HCT116 (cell line): Measurements from ENCODE around the gene HERPUD1. TPM values are rescaled to one million over a fixed set of nuclear protein-coding genes. Genes with fewer than 3 reads are reported as not detected.

Experiments
- ATAC-seq: fragments of 200-7000 bp; cut with Tn5 transposase; 2 replicates; pipeline ENCODE4 v1.9.1; 2020; ENCODE audit warnings: mild to moderate bottlenecking, moderate library complexity
- BruUV-seq: library from RNA; stranded (reverse); fragments of 400-500 nt; replicated peaks from 2 replicates; lab custom pipeline; 2021; lab: Mats Ljungman, UMichigan
- CTCF ChIA-PET: fragments of 300-600 bp; sonication (Branson Sonifier 250); formaldehyde crosslinking; loops from one replicate; lab custom pipeline; 2021; ENCODE audit warnings: antibody characterized with exemption; lab: Charles Lee
- POLR2A ChIA-PET: fragments of 300-600, 350-600 bp; sonication (Branson Sonifier 250); formaldehyde crosslinking; loops from one replicate; lab custom pipeline; 2021; ENCODE audit warnings: antibody characterized with exemption; lab: Charles Lee
- RAD21 ChIA-PET, 2 experiments: fragments of 300-600 bp; sonication (Branson Sonifier 250); formaldehyde crosslinking; loops; one replicate each; lab custom pipeline; 2023; ENCODE audit warnings: low total read pairs in 2 of 2; ENCODE audit not compliant: uncharacterized antibody in 2 of 2, unreplicated experiment in 2 of 2, low non-redundant PET in 1 of 2; lab: Charles Lee
- DNase-seq: peaks from one replicate; pipeline ENCODE4 v3.0.0-alpha.2; 2010; ENCODE audit warnings: low read depth, low spot score
- H2AFZ ChIP-seq: fragments of 200-600 bp; shearing (Covaris generic), sonication (generic); 2 replicates; pipeline ENCODE4 v1.6.1; 2017; ENCODE audit warnings: low read depth, mixed run types, mixed read lengths, antibody characterized with exemption, low read length; ENCODE audit not compliant: poor library complexity, severe bottlenecking
- H3K27ac ChIP-seq: 2 replicates; pipeline ENCODE4 v1.5.1; 2012; ENCODE audit warnings: low read depth, low read length
- H3K27me3 ChIP-seq: fragments of 200-600 bp; sonication (generic); 2 replicates; pipeline ENCODE4 v1.6.1; 2016; ENCODE audit warnings: mixed run types, low read length, mixed read lengths; ENCODE audit not compliant: insufficient read depth
- H3K36me3 ChIP-seq, 2 experiments: fragments of 200-500 bp in 1 of 2; fragments of 200-600 bp in 1 of 2; sonication (Bioruptor generic) in 1 of 2; sonication (generic) in 1 of 2; 2 replicates each; pipeline versions ENCODE4 v1.5.1 to v1.6.1; 2014 to 2016; ENCODE audit warnings: low read length in 2 of 2, inconsistent platforms in 1 of 2, mixed read lengths in 1 of 2, mixed run types in 1 of 2; ENCODE audit not compliant: insufficient read depth in 2 of 2, control insufficient read depth in 1 of 2
- H3K4me1 ChIP-seq, 2 experiments: fragments of 200-600 bp in 1 of 2; sonication (generic) in 1 of 2; 2 replicates each; pipeline versions ENCODE4 v1.5.1 to v1.6.1; 2012 to 2017; ENCODE audit warnings: low read length in 2 of 2, inconsistent platforms in 1 of 2, mild to moderate bottlenecking in 1 of 2, mixed read lengths in 1 of 2, mixed run types in 1 of 2, moderate library complexity in 1 of 2; ENCODE audit not compliant: insufficient read depth in 2 of 2, control insufficient read depth in 1 of 2
- H3K4me2 ChIP-seq: fragments of 200-600 bp; sonication (generic); 2 replicates; pipeline ENCODE4 v1.6.1; 2017; ENCODE audit warnings: mixed run types, low read length, mixed read lengths
- H3K4me3 ChIP-seq, 2 experiments: fragments of 200-600 bp in 1 of 2; sonication (generic) in 1 of 2; replicated peaks in 1 of 2; 2 replicates each; pipeline ENCODE4 v1.5.1; 2011 to 2016; ENCODE audit warnings: low read length in 2 of 2, control low read depth in 1 of 2, low read depth in 1 of 2, mild to moderate bottlenecking in 1 of 2, mixed read lengths in 1 of 2, mixed run types in 1 of 2
- H3K79me2 ChIP-seq: fragments of 200-600 bp; sonication (generic); 2 replicates; pipeline ENCODE4 v1.6.1; 2017; ENCODE audit warnings: mild to moderate bottlenecking, mixed run types, low read length, moderate library complexity, mixed read lengths; ENCODE audit not compliant: insufficient read depth
- H3K9ac ChIP-seq: fragments of 200-600 bp; sonication (generic); 2 replicates; pipeline ENCODE4 v1.6.1; 2016; ENCODE audit warnings: low read length, mixed read lengths
- H3K9me2 ChIP-seq: fragments of 200-600 bp; sonication (generic), shearing (Covaris generic); 2 replicates; pipeline ENCODE4 v1.6.1; 2017; ENCODE audit warnings: mixed run types, mild to moderate bottlenecking, moderate library complexity; ENCODE audit not compliant: insufficient read depth
- H3K9me3 ChIP-seq, 2 experiments: fragments of 200-500 bp in 1 of 2; fragments of 200-600 bp in 1 of 2; sonication (Bioruptor generic) in 1 of 2; sonication (generic) in 1 of 2; 2 replicates each; pipeline ENCODE4 v1.6.1; 2014 to 2017; ENCODE audit warnings: low read length in 2 of 2, mixed read lengths in 2 of 2, inconsistent platforms in 1 of 2, low read depth in 1 of 2, mild to moderate bottlenecking in 1 of 2, mixed run types in 1 of 2, moderate library complexity in 1 of 2; ENCODE audit not compliant: control insufficient read depth in 1 of 2, insufficient read depth in 1 of 2
- H4K20me1 ChIP-seq: fragments of 200-600 bp; sonication (generic), shearing (Covaris generic); 2 replicates; pipeline ENCODE4 v1.6.1; 2017; ENCODE audit warnings: mixed run types, mild to moderate bottlenecking, moderate library complexity; ENCODE audit not compliant: insufficient read depth
- POLR2AphosphoS5 ChIP-seq: IDR thresholded peaks from 2 replicates; pipeline ENCODE4 v1.6.1; 2011; ENCODE audit warnings: mild to moderate bottlenecking, low read depth, low read length, moderate library complexity
- TCF7L2 ChIP-seq: IDR thresholded peaks from 2 replicates; pipeline ENCODE4 v1.7.0; 2011; ENCODE audit warnings: borderline replicate concordance, inconsistent platforms; ENCODE audit not compliant: insufficient read depth, insufficient read length; ENCODE audit errors: extremely low read depth
- ZBTB33 ChIP-seq: IDR thresholded peaks from 2 replicates; pipeline ENCODE4 v1.6.1; 2011; ENCODE audit warnings: mild to moderate bottlenecking, low read length, moderate library complexity; ENCODE audit not compliant: insufficient replicate concordance; ENCODE audit errors: extremely low read depth
- intact Hi-C: fragments of 100-400 bp; cut with micrococcal nuclease; formaldehyde crosslinking; loops from 2 replicates; pipeline ENCODE4 v1.10.0; 2022
- total RNA-seq: library from RNA; stranded (reverse); gene quantifications from one replicate; pipeline ENCODE4 v1.2.1, GENCODE V29; 2021; ENCODE audit not compliant: unreplicated experiment

The HERPUD1 gene
- total RNA-seq, 1 experiment from 2014 or later = 113 TPM

- TF ChIP-seq ZBTB33 = no peak
Observed at GRCh38 chr16:56941856-56942331, 10.0 kb downstream of the HERPUD1 start (continued).

DNA sequence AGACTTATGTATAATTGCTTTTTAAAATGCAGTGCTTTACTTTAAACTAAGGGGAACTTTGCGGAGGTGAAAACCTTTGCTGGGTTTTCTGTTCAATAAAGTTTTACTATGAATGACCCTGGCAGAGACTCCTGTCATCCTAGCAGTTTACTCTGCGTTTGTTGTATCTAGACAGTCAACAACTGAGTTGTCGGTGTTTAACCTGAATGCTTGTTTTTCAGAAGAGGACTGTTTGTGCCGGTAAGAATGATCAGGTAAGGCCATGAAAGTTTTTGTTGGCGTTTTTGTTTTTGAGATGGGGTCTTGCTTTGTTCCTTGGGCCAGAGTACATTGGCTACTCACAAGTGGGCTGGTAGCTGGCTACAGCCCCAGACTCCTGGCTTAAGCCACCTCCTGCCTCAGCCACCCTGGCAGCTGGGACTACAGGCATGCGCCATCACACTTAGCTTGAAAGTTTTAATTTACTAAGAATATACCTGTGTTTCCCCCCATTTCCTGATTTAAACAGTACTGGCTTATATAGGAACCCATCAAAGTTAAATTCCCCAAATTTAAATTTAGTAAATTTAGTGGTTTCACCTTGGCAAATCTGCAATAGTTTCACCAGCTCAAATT, 11.9 kb downstream of the HERPUD1 start:
- Histone ChIP-seq H3K27me3 (no peaks in the 10 kb centered on the region), H3K4me2 (no peak overlapping the region), H4K20me1 (no peaks in the 10 kb centered on the region), H3K9me2 (no peaks in the 10 kb centered on the region), H3K4me3 (no peak overlapping the region), H2AFZ (no peak overlapping the region), H3K27ac (no peak overlapping the region), H3K36me3 (peaks cover 53 to 58% of the 10 kb centered on the region in 2 experiments), H3K9me3 (no peaks in the 10 kb centered on the region), H3K4me1 (peaks cover 0 to 3% of the 10 kb centered on the region in 2 experiments; a peak in 1 of 4 replicates), H3K9ac (no peak overlapping the region), H3K79me2 (0 out of 2 replicates have a peak, but pooled peaks cover 3% of the 10 kb centered on the region)
- DNase-seq = no peak
- TF ChIP-seq TCF7L2 = no peak
- TF ChIP-seq POLR2AphosphoS5 = 0 out of 2 replicates have a peak, but pooled peaks have one; percentile 3
- ChIA-PET CTCF (no interaction called here), POLR2A (interaction anchor here (0.8 kb wide), 1 partner anchor 12 kb away, joined by 5 read pairs; the partner anchor contains the start of gene HERPUD1), RAD21 (no interaction called here)
- no TSS peak for BruUV-seq
- no peak for ATAC-seq
- intact Hi-C loops = no loop called here
